Liver (tissue), 9 donors: ENCODE measurements around the gene NAT14. TPM values are rescaled to one million over a fixed set of nuclear protein-coding genes. Genes with fewer than 3 reads are reported as not detected.

Source experiments
- DNase-seq: peaks from one replicate; pipeline ENCODE4 v3.0.0-alpha.2; 2017; ENCODE audit warnings: low spot score
- H3K27ac ChIP-seq, 2 donors: one replicate each; pipeline ENCODE4 v1.7.0; 2013; ENCODE audit warnings: inconsistent platforms in 2 of 2, low read length in 2 of 2, control low read depth in 1 of 2, low read depth in 1 of 2, mild to moderate bottlenecking in 1 of 2
- H3K27me3 ChIP-seq, 4 donors: one replicate each; pipeline versions ENCODE4 v1.6.1 to v1.7.0; 2013; ENCODE audit warnings: low read length in 3 of 4, inconsistent platforms in 1 of 4, mild to moderate bottlenecking in 1 of 4, moderate library complexity in 1 of 4; ENCODE audit not compliant: control insufficient read depth in 4 of 4, insufficient read depth in 4 of 4
- H3K36me3 ChIP-seq, 4 donors: one replicate each; pipeline versions ENCODE4 v1.6.1 to v1.7.0; 2013; ENCODE audit warnings: low read length in 3 of 4, mild to moderate bottlenecking in 3 of 4, low read depth in 1 of 4, moderate library complexity in 1 of 4; ENCODE audit not compliant: control insufficient read depth in 4 of 4, insufficient read depth in 3 of 4
- H3K4me1 ChIP-seq, 4 donors: one replicate each; pipeline versions ENCODE4 v1.6.1 to v1.7.0; 2013; ENCODE audit warnings: low read length in 3 of 4, mild to moderate bottlenecking in 3 of 4, moderate library complexity in 1 of 4; ENCODE audit not compliant: control insufficient read depth in 4 of 4, insufficient read depth in 4 of 4
- H3K4me3 ChIP-seq, 3 donors: one replicate each; pipeline versions ENCODE4 v1.6.1 to v1.7.0; 2013; ENCODE audit warnings: low read length in 3 of 3, control low read depth in 1 of 3, low read depth in 1 of 3, mild to moderate bottlenecking in 1 of 3
- H3K9ac ChIP-seq, 2 donors: one replicate each; pipeline ENCODE4 v1.7.0; 2013; ENCODE audit warnings: low read length in 2 of 2, mild to moderate bottlenecking in 2 of 2, moderate library complexity in 2 of 2, control low read depth in 1 of 2, low read depth in 1 of 2
- H3K9me3 ChIP-seq, 4 donors: one replicate each; pipeline versions ENCODE4 v1.6.1 to v1.7.0; 2013; ENCODE audit warnings: low read length in 3 of 4; ENCODE audit not compliant: control insufficient read depth in 4 of 4
- ATF3 ChIP-seq: IDR thresholded peaks from 2 replicates; pipeline ENCODE4 v1.6.1; 2016; ENCODE audit warnings: antibody characterized with exemption
- EGR1 ChIP-seq, 2 donors: IDR thresholded peaks; 2 replicates each; pipeline ENCODE4 v1.6.1; 2016 to 2018; ENCODE audit warnings: antibody characterized with exemption in 2 of 2, low read depth in 2 of 2
- FOXA1 ChIP-seq: IDR thresholded peaks from 2 replicates; pipeline ENCODE4 v1.6.1; 2016; ENCODE audit warnings: antibody characterized with exemption
- FOXA2 ChIP-seq: IDR thresholded peaks from 2 replicates; pipeline ENCODE4 v1.6.1; 2016; ENCODE audit warnings: antibody characterized with exemption
- GABPA ChIP-seq, 2 donors: IDR thresholded peaks in 1 of 2; conservative IDR thresholded peaks in 1 of 2; 2 replicates each; pipeline ENCODE4 v1.6.1; 2016; ENCODE audit warnings: antibody characterized with exemption in 2 of 2, mild to moderate bottlenecking in 1 of 2, moderate library complexity in 1 of 2
- HNF4A ChIP-seq, 2 donors: conservative IDR thresholded peaks; 2 replicates each; pipeline ENCODE4 v1.6.1; 2016; ENCODE audit warnings: antibody characterized with exemption in 2 of 2, mild to moderate bottlenecking in 2 of 2
- HNF4G ChIP-seq: IDR thresholded peaks from 2 replicates; pipeline ENCODE4 v1.6.1; 2016; ENCODE audit warnings: antibody characterized with exemption
- NR2F2 ChIP-seq: IDR thresholded peaks from 2 replicates; pipeline ENCODE4 v1.6.1; 2016; ENCODE audit warnings: antibody characterized with exemption
- RXRA ChIP-seq, 2 donors: IDR thresholded peaks; 2 replicates each; pipeline ENCODE4 v1.6.1; 2017 to 2018; ENCODE audit warnings: antibody characterized with exemption in 2 of 2, mild to moderate bottlenecking in 1 of 2
- SP1 ChIP-seq: IDR thresholded peaks from 2 replicates; pipeline ENCODE4 v1.6.1; 2018; ENCODE audit warnings: antibody characterized with exemption, mild to moderate bottlenecking
- TAF1 ChIP-seq: conservative IDR thresholded peaks from 2 replicates; pipeline ENCODE4 v1.6.1; 2016; ENCODE audit warnings: antibody characterized with exemption, mild to moderate bottlenecking
- YY1 ChIP-seq: IDR thresholded peaks from 2 replicates; pipeline ENCODE4 v1.6.1; 2016; ENCODE audit warnings: antibody characterized with exemption, mild to moderate bottlenecking
- ZBTB33 ChIP-seq: IDR thresholded peaks from 2 replicates; pipeline ENCODE4 v1.6.1; 2016; ENCODE audit warnings: antibody characterized with exemption
- WGBS: extraction: QIAGEN DNeasy Blood & Tissue Kit; methylation state at CpG from one replicate; pipeline ENCODE4 v1.1.7; 2013; 5-methylcytosine and 5-hydroxymethylcytosine counted together
- polyA plus RNA-seq, 2 donors: library from polyadenylated mRNA; stranded (reverse) in 1 of 2; unstranded in 1 of 2; fragments of 200-250 nt in 1 of 2; fragments of >200 nt in 1 of 2; fragmentation: Nextera tagmentation in 1 of 2; extraction: Ambion mirVana in 1 of 2; gene quantifications; one replicate each; pipeline versions ENCODE4 v1.2.1 to v1.2.3, GENCODE V29; 2013 to 2015
- total RNA-seq, 2 donors: library from RNA; depleted of rRNA; stranded (reverse); fragments of >200 nt; gene quantifications; one replicate each; pipeline ENCODE4 v1.2.3, GENCODE V29; 2014
- TF ChIP-seq, protein P1 (sequence below): IDR thresholded peaks from 2 replicates; pipeline ENCODE4 v1.6.1; 2016; ENCODE audit warnings: antibody characterized with exemption
- TF ChIP-seq, protein P2 (sequence below): fragments of 150-350 bp; IDR thresholded peaks from 2 replicates; pipeline ENCODE4 v1.5.1; 2017; ENCODE audit warnings: improper control_type of control experiment, low read depth, low read length; ENCODE audit not compliant: missing input control
- donor health status: healthy.
- donor health status: healthy.
- donor health status: healthy.
- donor health status: healthy.
- donor health status: healthy.

The NAT14 gene
- total and polyA plus RNA-seq, 4 donors = 1.4 to 3.7 (median 3.0) TPM

- TF ChIP-seq, protein P1, sequence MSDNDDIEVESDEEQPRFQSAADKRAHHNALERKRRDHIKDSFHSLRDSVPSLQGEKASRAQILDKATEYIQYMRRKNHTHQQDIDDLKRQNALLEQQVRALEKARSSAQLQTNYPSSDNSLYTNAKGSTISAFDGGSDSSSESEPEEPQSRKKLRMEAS = no peak
Measured at GRCh38 chr19:55481794-55482155, 3.2 kb upstream of the NAT14 start (continued).

GRCh38 chr19:55482156-55482961, 2.6 kb upstream of the NAT14 start:
- TF ChIP-seq TAF1 (no peak), ATF3 (no peak)
- Histone ChIP-seq H3K27me3 (no peaks in the 10 kb centered on the region), H3K4me1 (peaks cover 9 to 28% (median 15%) of the 10 kb centered on the region in 4 donors), H3K4me3 (no peak overlapping the region), H3K9ac (no peak overlapping the region), H3K27ac (no peak overlapping the region), H3K9me3 (no peaks in the 10 kb centered on the region), H3K36me3 (peaks cover 0 to 11% (median 5%) of the 10 kb centered on the region in 4 donors)
- 95% methylated on average over 83 of the region's 83 CpGs for WGBS
- no peak for DNase-seq

- no peak overlapping the region for H3K4me3 ChIP-seq
- H3K9ac ChIP-seq = no peak overlapping the region
- TF ChIP-seq HNF4A (conservative IDR thresholded peaks at IDR 0.05) = no peak
- no peak for TF ChIP-seq NR2F2
- no peaks in the 10 kb centered on the region for H3K27me3 ChIP-seq
- H3K36me3 ChIP-seq = peaks cover 0 to 11% (median 5%) of the 10 kb centered on the region in 4 donors
- no peak for DNase-seq
- WGBS = 93% methylated on average over 47 of the region's 47 CpGs
- no peaks in the 10 kb centered on the region for H3K9me3 ChIP-seq
- H3K4me1 ChIP-seq = peaks cover 5 to 22% (median 10%) of the 10 kb centered on the region in 4 donors
- H3K27ac ChIP-seq = no peak overlapping the region
Measured at GRCh38 chr19:55482967-55483705, 1.9 kb upstream of the NAT14 start.

GRCh38 chr19:55483706-55484592, 1.0 kb upstream of the NAT14 start:
- Histone ChIP-seq H3K27me3 (no peaks in the 10 kb centered on the region), H3K9ac (no peak overlapping the region), H3K4me3 (no peak overlapping the region), H3K27ac (peak overlapping the region in 1 of 2 donors; percentile 41), H3K36me3 (peaks cover 0 to 11% (median 5%) of the 10 kb centered on the region in 4 donors), H3K4me1 (peaks cover 3 to 22% (median 10%) of the 10 kb centered on the region in 4 donors), H3K9me3 (no peaks in the 10 kb centered on the region)
- DNase-seq = no peak
- TF ChIP-seq, protein P2, sequence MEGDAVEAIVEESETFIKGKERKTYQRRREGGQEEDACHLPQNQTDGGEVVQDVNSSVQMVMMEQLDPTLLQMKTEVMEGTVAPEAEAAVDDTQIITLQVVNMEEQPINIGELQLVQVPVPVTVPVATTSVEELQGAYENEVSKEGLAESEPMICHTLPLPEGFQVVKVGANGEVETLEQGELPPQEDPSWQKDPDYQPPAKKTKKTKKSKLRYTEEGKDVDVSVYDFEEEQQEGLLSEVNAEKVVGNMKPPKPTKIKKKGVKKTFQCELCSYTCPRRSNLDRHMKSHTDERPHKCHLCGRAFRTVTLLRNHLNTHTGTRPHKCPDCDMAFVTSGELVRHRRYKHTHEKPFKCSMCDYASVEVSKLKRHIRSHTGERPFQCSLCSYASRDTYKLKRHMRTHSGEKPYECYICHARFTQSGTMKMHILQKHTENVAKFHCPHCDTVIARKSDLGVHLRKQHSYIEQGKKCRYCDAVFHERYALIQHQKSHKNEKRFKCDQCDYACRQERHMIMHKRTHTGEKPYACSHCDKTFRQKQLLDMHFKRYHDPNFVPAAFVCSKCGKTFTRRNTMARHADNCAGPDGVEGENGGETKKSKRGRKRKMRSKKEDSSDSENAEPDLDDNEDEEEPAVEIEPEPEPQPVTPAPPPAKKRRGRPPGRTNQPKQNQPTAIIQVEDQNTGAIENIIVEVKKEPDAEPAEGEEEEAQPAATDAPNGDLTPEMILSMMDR = no peak
- no peak for TF ChIP-seq TAF1
- no peak for TF ChIP-seq GABPA (IDR thresholded peaks at IDR 0.05 in 1 of 2, conservative IDR thresholded peaks at IDR 0.05 in 1 of 2)
- TF ChIP-seq RXRA (IDR thresholded peaks at IDR 0.05) = no peak
- TF ChIP-seq YY1 = no peak
- no peak for TF ChIP-seq ZBTB33
- no peak for TF ChIP-seq FOXA1
- no peak for TF ChIP-seq FOXA2
- TF ChIP-seq ATF3 = no peak
- TF ChIP-seq SP1 = no peak
- no peak for TF ChIP-seq HNF4G
- no peak for TF ChIP-seq EGR1 (IDR thresholded peaks at IDR 0.05; ENCODE audit: low read depth in 2 of 2)
- WGBS = 84% methylated on average over 46 of the region's 46 CpGs
